Nephron progenitor cell (in vitro differentiated cells): ENCODE results near the gene CSMD2.

Source experiments
- DNase-seq: peaks from one replicate; pipeline ENCODE4 v3.0.0; 2021
- H3K27ac Mint-ChIP-seq: 2 replicates; pipeline ENCODE4 v1.8.0; 2021; ENCODE audit warnings: mild to moderate bottlenecking, moderate library complexity, mixed read lengths
- H3K27me3 Mint-ChIP-seq: 2 replicates; pipeline ENCODE4 v1.8.0; 2021; ENCODE audit warnings: mild to moderate bottlenecking, low read depth, mixed read lengths; ENCODE audit not compliant: poor library complexity
- H3K36me3 Mint-ChIP-seq: 2 replicates; pipeline ENCODE4 v1.8.0; 2021; ENCODE audit warnings: low read depth, mixed read lengths
- H3K4me1 Mint-ChIP-seq: 2 replicates; pipeline ENCODE4 v1.8.0; 2021; ENCODE audit warnings: mixed read lengths
- H3K4me3 Mint-ChIP-seq: 2 replicates; pipeline ENCODE4 v1.8.0; 2021; ENCODE audit warnings: mild to moderate bottlenecking, moderate library complexity, mixed read lengths
- H3K9me3 Mint-ChIP-seq: 2 replicates; pipeline ENCODE4 v1.8.0; 2021; ENCODE audit warnings: mild to moderate bottlenecking, moderate library complexity, mixed read lengths
- TF ChIP-seq, protein P1 (sequence below): fragments of 200-600 bp; sonication (generic); IDR thresholded peaks from 2 replicates; pipeline ENCODE4 v1.5.0; 2021; ENCODE audit warnings: antibody characterized with exemption

CSMD2 gene

DNA sequence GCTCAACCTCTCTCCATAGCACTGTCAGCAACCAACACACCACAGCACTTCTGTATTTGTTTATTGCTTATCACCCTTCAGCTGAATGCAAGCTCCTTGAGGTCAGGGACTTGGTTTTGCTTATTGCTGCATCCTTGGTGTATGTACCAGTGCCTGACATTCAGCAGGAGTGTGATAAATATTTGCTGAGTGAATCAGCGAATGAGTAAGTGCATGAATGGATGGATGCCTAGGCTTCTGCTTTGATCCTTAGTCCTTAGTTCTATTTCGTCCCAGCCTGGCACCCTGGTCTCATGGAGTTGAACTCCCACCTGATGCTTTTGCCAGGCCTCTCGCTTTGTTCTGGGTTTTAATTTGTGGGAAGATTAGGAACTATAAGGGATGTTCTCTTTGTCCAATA lies 604.4 kb downstream of the CSMD2 start:
- TF ChIP-seq, protein P1, sequence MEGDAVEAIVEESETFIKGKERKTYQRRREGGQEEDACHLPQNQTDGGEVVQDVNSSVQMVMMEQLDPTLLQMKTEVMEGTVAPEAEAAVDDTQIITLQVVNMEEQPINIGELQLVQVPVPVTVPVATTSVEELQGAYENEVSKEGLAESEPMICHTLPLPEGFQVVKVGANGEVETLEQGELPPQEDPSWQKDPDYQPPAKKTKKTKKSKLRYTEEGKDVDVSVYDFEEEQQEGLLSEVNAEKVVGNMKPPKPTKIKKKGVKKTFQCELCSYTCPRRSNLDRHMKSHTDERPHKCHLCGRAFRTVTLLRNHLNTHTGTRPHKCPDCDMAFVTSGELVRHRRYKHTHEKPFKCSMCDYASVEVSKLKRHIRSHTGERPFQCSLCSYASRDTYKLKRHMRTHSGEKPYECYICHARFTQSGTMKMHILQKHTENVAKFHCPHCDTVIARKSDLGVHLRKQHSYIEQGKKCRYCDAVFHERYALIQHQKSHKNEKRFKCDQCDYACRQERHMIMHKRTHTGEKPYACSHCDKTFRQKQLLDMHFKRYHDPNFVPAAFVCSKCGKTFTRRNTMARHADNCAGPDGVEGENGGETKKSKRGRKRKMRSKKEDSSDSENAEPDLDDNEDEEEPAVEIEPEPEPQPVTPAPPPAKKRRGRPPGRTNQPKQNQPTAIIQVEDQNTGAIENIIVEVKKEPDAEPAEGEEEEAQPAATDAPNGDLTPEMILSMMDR, result no peak
- no peak for DNase-seq
- no peak overlapping the region for H3K27ac Mint-ChIP-seq

DNA sequence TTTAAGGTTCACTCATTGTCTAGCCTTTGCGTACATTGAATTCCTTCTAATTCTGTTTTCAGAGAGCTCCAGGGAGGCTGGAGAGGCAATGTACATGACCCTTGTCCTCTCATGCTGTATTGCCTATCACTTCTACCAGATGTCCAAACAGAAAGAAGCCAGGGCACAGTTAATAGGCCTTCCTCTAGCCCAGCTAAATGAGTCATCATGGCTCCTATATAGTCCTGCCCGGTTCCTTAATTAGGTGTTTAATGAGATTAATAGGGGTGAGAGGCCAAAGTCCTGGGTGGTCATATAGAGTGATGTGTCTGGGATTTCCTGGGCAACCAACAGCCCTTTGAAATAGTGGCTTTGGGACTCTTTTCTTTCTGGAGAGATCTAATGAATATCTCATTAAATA lies 616.3 kb downstream of the CSMD2 start:
- Mint-ChIP-seq H3K9me3 (peaks cover 38% of the 10 kb centered on the region), H3K36me3 (no peaks in the 10 kb centered on the region), H3K4me1 (no peaks in the 10 kb centered on the region), H3K4me3 (no peak overlapping the region), H3K27me3 (peaks cover 18% of the 10 kb centered on the region), H3K27ac (no peak overlapping the region)
- no peak for DNase-seq
- TF ChIP-seq, protein P1, result no peak

More for the DNA sequence above, 604.4 kb downstream of the CSMD2 start:
- Mint-ChIP-seq H3K36me3 (no peaks in the 10 kb centered on the region), H3K4me1 (no peaks in the 10 kb centered on the region), H3K9me3 (peaks cover 7% of the 10 kb centered on the region), H3K4me3 (no peak overlapping the region), H3K27me3 (peaks cover 3% of the 10 kb centered on the region)

DNA sequence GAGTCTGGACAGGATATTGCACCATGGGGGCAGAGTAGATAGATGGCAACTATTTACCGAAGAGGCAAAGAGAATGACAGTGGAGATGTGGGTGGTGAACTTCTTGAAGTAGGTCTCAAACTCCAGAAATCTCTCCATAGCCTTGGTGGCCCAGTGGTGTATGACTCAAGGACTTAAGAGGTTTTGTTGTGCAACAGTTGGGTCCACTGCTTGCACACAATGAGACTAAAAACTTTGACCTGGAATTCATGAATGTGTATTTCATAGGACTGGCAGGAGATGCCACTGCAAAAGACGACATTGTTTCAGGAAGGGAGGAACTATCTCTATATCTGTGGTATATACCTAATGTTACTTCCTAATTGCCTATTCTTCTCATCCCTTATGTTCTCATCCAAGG lies 616.7 kb downstream of the CSMD2 start:
- TF ChIP-seq, protein P1, result no peak
- Mint-ChIP-seq H3K4me3 (no peak overlapping the region), H3K4me1 (no peaks in the 10 kb centered on the region), H3K9me3 (peaks cover 34% of the 10 kb centered on the region), H3K27me3 (peaks cover 18% of the 10 kb centered on the region), H3K36me3 (no peaks in the 10 kb centered on the region), H3K27ac (no peak overlapping the region)
- no peak for DNase-seq

DNA sequence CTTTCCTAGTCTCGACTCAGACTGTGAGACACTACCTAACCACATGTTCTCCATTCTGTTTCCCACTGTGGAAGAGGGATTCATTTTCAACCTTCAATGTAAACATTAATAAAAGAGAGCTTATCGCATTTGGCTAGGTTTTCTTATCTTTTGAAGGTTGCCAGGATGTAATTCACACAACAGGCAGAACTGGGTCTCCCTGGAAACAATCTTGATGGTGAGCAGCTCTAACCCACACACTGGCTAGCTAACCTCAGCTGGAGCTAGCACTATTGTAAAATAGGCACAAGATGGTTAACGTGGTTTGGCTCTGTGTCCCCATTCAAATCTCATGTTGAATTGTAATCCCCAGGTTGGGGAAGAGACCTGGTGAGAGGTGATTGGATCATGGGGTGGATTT lies 617.5 kb downstream of the CSMD2 start:
- H3K36me3 Mint-ChIP-seq, result no peaks in the 10 kb centered on the region
- H3K27ac Mint-ChIP-seq, result no peak overlapping the region
- peaks cover 30% of the 10 kb centered on the region for H3K9me3 Mint-ChIP-seq
- peaks cover 18% of the 10 kb centered on the region for H3K27me3 Mint-ChIP-seq
- TF ChIP-seq, protein P1, result no peak
- H3K4me1 Mint-ChIP-seq, result no peaks in the 10 kb centered on the region
- DNase-seq, result no peak
- no peak overlapping the region for H3K4me3 Mint-ChIP-seq

DNA sequence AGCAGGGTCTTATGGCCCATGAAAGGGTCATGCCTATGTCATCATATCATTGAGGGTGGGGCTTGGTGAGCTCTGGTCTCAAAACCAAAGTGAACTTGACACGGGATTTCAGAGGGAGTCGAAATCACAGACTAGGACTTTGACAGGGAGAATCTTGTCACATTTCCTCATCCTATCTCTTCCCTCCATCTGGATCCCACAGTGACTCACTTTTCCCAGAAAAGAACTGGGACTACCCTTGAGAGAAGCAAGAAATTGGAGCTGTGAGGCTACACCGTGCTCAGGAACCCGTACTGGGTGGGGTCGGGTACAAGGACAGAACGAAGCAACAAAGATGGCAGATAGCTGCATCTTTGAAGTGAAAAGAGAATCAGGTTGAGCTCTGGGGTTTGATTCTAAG lies 623.1 kb downstream of the CSMD2 start:
- no peak for DNase-seq
- TF ChIP-seq, protein P1, result no peak
- peaks cover 24% of the 10 kb centered on the region for H3K27me3 Mint-ChIP-seq
- no peaks in the 10 kb centered on the region for H3K4me1 Mint-ChIP-seq
- no peaks in the 10 kb centered on the region for H3K9me3 Mint-ChIP-seq
- no peak overlapping the region for H3K27ac Mint-ChIP-seq
- no peaks in the 10 kb centered on the region for H3K36me3 Mint-ChIP-seq
- no peak overlapping the region for H3K4me3 Mint-ChIP-seq

DNA sequence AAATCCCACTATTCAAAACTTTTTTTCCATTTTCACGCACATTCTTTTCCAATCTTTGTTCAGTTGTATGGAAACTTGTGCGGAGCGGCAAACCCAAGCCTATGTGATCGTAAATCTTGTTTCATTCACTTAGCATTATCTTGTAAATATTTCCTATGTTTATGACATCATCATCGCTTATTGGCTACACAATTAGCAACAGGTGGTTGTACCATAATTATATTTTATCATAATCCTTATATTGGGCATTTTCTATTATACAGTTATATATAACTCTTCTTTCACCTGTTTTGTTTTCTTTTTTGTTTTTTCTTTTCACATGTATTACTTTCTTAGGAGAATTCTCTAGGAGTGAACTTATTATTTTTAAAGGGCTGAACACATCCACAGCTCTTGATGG lies 627.1 kb downstream of the CSMD2 start:
- peaks cover 25% of the 10 kb centered on the region for H3K27me3 Mint-ChIP-seq
- DNase-seq, result no peak
- TF ChIP-seq, protein P1, result no peak
- peaks cover 18% of the 10 kb centered on the region for H3K4me1 Mint-ChIP-seq
- no peak overlapping the region for H3K27ac Mint-ChIP-seq
- no peak overlapping the region for H3K4me3 Mint-ChIP-seq
- no peaks in the 10 kb centered on the region for H3K9me3 Mint-ChIP-seq
- no peaks in the 10 kb centered on the region for H3K36me3 Mint-ChIP-seq
